Lung microvascular endothelial cell (primary cell): ENCODE data around the gene UQCR11. TPM values are rescaled to one million over a fixed set of nuclear protein-coding genes. Genes with fewer than 3 reads are reported as not detected.

Experiments
- DNase-seq, 2 donors: peaks; one replicate each; pipeline versions ENCODE4 v3.0.0 to v3.0.0-alpha.2; 2010; ENCODE audit warnings: low read depth in 2 of 2
- total RNA-seq: library from RNA; depleted of rRNA; stranded (reverse); fragments of >200 nt; gene quantifications from 2 replicates; pipeline ENCODE4 v1.2.1, GENCODE V29; 2014

The UQCR11 gene
- total RNA-seq, 1 donor from 2014 or later: 127 TPM

DNA sequence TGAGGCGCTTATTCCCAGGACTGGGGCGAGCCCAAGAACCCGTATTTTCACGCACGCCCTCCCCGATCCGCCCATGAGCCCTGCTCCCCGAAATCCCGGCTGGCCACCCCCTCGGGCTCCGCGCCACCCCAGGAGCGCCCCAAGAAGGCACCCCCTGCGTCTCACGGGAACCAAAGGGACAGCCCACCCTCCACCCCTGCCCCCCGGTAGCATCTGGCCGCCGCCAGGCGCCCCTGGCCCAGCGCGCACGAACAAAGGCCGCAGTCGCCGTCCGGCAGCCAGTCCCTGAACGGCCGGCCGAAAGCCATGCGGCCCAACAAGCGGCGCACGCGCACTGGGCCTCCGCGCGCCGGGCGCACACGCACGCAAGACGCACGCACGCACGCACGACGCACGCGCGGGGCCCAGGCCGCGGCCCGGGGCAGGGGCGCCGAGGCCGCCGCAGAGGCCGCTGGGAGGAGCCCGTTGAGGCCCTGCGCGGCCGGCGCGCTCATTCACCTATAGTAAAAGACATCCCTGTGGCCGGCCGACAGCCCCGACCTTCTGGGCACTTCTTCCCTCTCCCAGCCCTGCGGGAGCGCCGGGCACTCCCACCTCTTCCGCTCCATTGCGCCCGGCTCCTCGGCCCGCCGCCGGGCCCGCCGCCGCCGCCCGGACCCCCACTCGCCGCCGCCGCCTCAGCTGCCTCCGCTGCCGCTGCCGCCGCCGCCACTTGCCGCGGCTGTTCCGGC is 13.1 kb downstream of the UQCR11 start:
- peak; percentile 93 to 96 for DNase-seq

DNA sequence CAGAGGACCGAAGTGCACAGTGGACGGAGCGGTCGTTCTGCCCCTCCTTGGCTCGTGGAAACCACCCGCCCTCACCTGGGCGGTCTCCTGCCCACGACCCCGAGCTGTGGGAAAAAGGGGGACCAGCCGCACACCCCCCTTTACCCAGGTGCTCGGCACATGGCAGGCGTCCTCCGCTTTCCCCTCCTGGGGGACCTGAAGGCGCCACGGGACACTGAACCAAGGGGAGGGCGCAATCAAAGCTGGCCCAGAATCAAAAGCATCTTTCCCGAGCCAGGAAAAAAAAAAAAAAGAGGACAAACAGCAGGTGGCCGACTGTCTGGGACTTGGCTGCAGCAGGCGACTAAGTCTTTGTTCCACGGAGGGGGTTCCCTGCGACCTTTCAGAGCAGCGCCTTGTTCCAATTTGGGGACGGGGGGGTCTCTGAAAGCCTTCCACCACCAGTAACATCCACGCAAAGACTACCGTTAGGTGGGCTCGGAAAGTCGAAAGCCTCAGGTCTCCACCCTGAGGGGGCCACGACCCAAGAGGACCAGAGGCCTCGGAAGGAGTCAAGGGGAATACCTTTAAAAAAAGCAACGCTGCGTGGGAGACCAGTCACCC is 13.7 kb downstream of the UQCR11 start:
- DNase-seq: peak; percentile 48 to 55

- peak in 1 of 2 donors; percentile 23 for DNase-seq
These were observed 14.4 kb downstream of the UQCR11 start for GRCh38 chr19:1590641-1591397.

DNA sequence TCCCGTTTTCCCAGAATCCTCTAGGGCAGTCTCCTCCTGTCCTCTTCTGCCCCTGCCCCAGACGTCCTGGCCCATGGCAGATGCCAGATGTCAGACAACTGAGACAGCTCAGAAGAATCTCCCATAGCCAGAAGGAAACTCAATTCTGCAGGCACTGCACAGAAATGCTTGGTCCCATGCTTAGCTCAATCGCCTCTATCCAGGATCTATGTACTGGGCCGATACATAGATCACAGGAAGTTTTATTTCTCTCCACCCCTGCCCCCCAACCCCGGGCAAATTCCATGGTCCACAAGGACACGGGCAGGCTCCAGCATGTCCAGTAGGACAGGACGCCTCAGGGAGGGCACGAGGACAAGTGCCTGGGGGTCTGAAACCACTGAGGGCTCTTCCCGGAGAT is 17.4 kb downstream of the UQCR11 start:
- DNase-seq: no peak

GRCh38 chr19:1585243-1585580 is 20.1 kb downstream of the UQCR11 start:
- no peak for DNase-seq

- no peak for DNase-seq
These were observed 20.6 kb downstream of the UQCR11 start for GRCh38 chr19:1584500-1585242.

- DNase-seq: no peak
These were observed 23.1 kb downstream of the UQCR11 start for GRCh38 chr19:1582201-1582600.

DNA sequence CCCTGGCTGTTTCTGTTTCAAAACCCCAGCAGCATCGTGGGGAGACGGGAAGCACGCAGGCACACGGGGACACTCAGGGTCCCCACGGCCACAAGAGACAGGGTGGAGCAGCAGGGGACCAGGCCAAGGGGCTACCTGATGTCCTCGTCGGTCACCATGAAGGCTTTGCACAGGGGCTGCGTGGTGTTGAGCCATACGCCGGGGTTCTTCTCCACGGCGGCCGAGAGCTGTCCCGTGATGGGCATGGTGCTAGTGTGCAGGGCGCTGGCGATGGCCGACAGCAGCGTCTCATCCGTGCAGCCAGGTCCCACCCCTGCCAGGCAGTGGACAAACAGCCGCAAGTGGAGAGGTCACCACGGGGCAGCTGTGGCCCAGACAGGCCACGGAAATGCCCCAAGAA is 24.3 kb downstream of the UQCR11 start:
- no peak for DNase-seq

DNA sequence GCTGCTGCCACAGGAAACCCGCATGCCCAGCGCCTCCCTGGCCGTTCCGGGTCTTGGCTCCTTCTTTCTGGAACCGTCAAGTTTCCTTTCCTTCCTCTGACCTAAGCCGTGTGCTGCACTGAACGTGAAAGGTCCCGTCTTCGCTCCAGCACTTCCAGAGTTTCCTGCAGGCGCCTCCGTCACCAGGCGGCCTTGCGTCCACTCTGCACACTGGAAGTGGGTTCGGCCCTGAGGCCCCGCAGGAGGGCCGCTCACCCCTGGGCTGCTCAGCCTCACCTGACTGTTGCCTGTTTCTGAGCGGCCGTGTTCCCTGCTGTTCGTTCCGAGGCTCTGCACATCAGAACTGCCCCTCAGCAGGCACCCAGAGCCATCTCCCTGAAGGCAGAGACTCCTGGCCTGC is 24.9 kb downstream of the UQCR11 start:
- no peak for DNase-seq

DNA sequence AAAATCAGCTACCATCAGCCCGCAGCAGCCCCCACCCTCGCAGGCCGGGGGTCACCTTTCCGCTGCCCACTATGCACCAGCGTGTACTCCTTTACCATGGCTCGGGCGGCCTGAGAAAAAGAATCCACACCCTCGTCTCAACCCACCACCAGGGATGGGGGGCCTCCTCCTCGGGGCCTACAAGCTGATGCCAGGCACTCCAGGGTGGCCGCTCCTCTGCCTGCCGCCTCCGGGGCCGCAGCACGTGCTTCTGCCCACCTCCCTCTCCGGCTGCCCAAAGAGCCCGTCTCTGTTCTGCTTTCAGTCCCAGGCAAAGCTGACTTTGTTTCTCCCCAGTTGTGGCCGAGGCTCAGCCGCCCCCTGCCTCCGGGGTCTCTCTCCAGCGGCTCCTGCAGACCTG is 26.0 kb downstream of the UQCR11 start:
- DNase-seq: no peak

- DNase-seq: no peak
These were observed 27.2 kb downstream of the UQCR11 start for GRCh38 chr19:1577929-1578618.

DNA sequence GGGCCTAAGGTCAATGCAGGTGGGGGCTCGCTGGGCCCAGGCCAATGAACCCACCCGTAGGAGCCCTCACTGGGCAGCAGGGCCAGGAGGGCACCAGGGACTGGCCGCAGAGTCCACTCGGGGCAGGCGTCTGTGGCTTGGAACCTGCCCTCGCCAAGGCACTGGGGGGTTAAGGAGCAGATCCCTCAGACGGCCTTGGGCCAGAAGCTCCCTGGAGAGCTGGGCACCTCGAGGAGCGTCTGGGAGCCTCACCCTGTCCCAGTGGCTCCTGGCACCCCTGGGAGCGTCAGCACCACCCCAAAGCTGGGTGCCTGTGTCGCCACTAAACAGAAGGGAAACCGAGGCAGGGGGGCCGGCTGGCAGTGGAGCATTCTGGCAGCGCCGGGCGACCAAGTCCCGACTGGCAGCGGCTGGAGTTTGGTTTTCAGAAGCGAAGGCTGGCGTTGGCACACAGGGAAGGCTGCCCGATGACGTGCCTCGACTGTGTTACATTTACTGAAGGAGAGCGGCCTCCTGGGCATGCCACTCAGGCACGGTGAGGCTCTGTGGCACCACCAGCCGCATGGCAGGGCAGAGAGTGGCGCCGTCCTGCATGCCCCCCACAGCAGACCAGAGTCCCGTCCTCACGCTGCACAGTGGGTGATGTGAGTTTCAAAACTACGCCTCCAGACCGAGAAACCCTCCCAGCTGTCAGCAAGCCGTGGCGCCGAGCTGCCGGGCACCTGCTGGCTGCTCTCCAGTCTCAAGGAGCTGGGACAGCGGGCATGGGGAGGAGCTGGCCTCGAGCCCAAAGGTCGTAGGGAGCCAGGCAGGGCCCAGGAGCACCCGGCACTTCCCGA is 28.0 kb downstream of the UQCR11 start:
- no peak for DNase-seq

DNA sequence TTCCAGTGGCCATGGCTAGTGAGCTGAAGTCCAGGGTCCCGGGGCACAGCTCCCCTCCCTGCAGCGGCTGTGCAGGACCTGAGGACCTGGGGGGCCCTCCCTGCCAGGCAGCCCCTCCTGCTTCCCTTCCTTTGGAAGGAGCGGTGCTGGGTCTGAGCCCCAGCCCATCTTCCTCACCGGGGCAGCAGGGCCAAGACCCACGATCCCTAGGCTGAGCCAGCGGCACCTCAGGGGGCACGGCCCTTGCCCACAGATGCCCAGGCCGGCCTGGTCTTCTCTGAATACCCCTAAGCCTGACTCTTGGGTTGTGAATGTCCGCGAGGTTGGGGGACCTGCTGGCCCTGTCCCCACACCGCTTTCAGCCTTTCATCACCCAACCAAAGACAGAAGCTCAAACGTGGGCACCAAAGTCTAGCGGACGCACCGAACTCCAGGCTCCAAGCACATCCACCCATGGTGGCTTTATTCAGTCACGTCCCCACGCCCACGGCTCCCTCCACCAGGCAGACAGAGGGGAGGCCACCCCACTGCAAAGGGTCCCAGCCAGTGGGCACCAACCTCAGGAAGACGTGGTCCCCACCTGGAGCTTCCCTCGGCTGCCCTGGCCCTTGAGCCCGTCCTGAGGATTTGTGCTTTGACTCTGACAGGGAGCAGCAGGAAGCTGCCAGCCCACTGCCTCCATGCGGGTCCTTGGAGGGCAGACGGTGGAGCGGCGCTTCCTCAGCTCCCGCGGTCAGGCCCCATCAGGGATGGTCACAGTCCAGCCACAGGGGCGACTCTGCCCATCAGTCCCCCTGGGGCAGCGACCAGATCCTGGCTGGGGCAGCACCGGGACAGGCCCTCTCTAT is 28.8 kb downstream of the UQCR11 start:
- no peak for DNase-seq

DNA sequence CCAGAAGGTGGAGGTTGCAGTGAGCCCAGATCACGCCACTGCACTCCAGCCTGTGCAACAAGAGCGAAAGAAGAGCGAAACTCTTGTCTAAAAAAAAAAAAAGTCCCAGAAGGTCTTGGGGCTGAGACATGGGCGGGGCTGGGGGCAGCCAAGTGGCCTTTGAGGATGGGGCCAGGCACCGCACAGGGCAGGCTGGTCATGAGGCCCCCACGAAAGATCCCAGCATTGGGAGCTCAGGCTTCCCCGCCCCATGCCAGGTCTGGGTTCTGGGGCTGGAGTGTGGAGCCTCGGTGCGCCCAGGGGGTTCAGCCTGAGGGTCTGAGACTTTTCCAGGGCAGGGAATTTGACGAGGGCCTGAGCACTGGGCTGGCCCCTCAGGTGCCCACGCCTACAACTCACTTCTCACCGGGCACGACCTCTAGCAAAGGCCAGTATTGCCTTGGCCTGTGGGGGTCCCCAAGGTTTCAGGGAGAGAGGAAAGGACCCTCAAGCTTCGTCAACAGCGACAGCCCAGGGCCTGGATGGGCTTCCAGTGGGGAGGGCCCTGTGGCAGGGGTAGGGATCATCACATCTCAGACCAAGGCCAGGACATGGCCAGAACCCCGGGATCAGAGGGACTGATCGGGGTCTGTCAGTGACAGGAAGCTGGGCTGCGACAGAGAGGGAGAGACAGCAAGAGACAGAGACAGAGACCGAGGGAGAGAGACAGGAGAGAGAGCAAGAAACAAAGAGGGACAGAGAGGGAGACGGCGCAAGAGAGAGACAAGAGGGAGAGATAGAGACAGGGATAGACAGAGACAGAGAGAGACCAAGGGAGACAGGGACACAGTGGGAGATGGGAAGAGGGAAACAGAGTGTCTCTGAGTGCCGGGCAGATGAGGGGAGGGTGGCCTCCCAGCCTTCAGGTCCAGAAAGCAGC is 29.7 kb downstream of the UQCR11 start:
- DNase-seq: no peak

DNA sequence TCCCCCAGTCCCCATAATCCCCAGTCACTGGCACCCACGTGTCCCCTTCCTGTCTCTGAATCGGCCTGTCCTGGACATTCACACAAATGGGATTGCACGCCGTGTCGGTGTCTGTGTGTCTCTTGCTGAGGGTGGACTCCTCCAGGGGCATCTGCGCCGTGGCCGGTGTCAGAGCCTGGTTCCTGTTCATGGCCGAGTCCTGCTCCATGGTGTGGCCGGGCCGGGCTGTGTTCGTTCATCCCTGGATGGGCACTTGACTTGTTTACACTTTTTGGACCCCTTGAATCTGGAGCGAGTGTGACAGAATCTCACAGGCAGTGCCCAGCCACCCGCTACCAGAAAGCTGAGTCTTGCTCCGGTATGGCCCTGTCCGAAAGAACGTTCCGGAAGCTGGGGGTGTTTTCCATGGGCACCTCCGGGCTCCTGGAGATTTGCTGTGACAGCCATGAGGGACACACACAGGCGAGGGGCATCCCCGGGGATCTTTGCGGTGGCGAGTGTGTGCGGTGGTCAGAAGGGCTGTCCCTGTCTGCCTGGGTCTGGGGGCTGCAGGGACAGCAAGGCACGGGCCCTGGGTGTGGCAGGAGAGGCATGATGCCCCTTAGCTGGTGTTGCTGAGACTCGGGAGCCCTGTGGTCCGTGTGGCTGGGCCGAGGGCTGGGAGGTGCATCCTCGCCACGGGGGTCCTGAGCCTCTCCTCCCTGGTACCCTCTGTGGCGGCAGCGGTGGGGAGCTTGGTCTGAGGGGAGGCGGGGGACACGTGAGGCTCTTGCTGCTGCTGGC is 30.7 kb downstream of the UQCR11 start:
- no peak for DNase-seq

GRCh38 chr19:1572795-1573194 is 32.5 kb downstream of the UQCR11 start:
- DNase-seq: no peak

DNA sequence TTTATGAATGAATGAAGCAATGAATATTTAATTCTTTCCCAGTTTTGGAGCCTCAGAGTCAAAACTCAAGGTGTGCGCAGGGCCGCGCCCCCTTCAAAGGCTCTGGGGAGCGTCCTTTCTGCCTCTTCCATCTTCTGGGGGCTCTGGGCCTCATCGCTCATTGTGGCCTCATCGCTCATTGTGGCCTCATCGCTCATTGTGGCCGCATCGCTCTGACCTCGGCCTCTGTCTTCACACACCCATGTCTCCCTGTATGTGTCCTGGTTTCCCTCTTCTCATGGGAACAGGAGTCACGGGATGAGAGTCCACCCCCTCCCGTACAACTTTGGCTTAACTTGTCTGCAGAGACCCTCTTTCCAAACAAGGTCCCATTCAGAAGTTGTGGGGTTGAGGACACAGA is 33.9 kb downstream of the UQCR11 start:
- no peak for DNase-seq

GRCh38 chr19:1570836-1571235 is 34.4 kb downstream of the UQCR11 start:
- DNase-seq: no peak
